Sciatic nerve (tissue), 2 donors: ENCODE measurements around the gene GMPR. TPM values are rescaled to one million over a fixed set of nuclear protein-coding genes. Genes with fewer than 3 reads are reported as not detected.
A peak's percentile ranks its signal among the peaks of the same experiment; 100 is the strongest.

Experiments
- ATAC-seq: fragments of 200-7000 bp; cut with Tn5 transposase; one replicate; pipeline ENCODE4 v1.9.1; 2020; ENCODE audit warnings: mild to moderate bottlenecking, moderate library complexity
- DNase-seq: peaks from one replicate; pipeline ENCODE4 v3.0.0-alpha.2; 2020; ENCODE audit warnings: low spot score
- intact Hi-C: fragments of 100-400 bp; cut with DNase I; formaldehyde crosslinking; loops from one replicate; pipeline ENCODE4 v1.14.2; 2022
- total RNA-seq: library from RNA; stranded (reverse); fragmentation: NEBNext Ultra II Directional; extraction: Animal tissue kit (Norgen Biotek cat#: 25700); gene quantifications from one replicate; pipeline ENCODE4 v1.2.1, GENCODE V29; 2021
- donor health status: DM: no; HTN: no; CAD: no.
- donor health status: DM: no; HTN: no; CAD: no.

GMPR gene
- total RNA-seq, 1 donor from 2014 or later: 11.9 TPM

DNA sequence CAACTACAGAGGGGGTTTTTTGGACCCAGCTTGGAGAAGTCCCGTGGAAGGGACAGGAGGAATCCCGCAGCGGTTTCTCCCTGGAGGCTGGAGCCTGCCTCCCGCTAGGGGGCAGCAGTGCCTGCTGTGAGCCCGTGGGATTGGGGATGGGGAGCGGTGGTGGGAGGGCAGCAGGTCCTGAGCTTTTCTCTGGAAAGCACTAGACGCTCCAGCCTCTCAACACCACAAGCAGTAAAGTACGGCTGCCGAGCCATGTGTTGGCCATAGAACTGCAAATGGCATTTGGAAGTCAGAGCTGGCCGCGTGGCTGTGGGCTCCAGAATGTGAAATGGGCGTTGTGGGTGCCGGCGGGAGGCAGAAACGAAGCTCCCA lies 47.8 kb downstream of the GMPR start:
- intact Hi-C loops: no loop called here
- ATAC-seq: peak; percentile 49
- DNase-seq: no peak

- intact Hi-C loops: no loop called here
- ATAC-seq (no peak), DNase-seq (no peak)
These were observed 49.8 kb downstream of the GMPR start for GRCh38 chr6:16288163-16288562.

- no peak for ATAC-seq
- DNase-seq: no peak
- intact Hi-C loops: no loop called here
These were observed 53.4 kb downstream of the GMPR start for GRCh38 chr6:16291739-16292138.

DNA sequence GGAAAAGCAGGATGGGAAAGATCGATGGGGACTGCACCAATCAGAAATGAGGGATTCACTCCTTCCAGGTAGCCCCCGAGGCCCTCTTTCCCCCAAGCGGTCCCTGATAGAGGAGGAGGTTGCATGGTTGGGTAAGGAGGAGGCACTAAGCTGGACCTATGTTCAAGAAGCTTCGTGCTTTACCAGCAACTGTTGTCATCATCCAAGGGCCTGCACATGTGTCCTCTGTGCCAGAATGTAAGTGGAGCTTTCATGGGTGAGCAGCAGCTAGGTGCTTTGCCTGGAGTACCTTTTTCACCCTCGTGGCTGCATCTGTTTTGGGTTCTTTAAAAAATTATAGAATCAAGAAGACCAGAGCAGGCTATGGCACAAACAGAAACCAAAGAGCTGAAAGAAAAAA lies 54.0 kb downstream of the GMPR start:
- ATAC-seq (no peak), DNase-seq (no peak)
- intact Hi-C loops: no loop called here

GRCh38 chr6:16292942-16293341 lies 54.6 kb downstream of the GMPR start:
- DNase-seq: no peak
- intact Hi-C loops: no loop called here
- ATAC-seq: no peak

DNA sequence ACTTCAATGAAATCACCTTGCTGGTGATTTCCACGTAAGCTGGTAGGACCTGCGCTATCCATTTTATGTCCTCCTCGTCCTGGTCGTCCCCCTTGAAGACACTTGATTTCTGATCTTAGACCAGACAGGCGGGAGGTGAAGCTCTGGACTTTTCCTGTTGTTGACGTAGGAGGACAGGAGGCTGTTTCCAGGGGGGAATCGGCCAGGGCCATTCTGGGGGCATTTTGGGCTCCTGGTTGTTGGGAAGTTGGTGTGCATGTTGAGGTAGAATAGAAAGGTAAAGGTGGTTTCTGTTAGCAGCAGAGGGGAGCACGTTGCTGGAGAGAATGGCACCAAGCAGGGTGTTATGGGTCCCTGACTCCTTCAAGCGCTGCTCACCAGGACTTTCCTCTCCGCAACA lies 56.0 kb downstream of the GMPR start:
- ATAC-seq: no peak
- intact Hi-C loops: no loop called here
- no peak for DNase-seq

DNA sequence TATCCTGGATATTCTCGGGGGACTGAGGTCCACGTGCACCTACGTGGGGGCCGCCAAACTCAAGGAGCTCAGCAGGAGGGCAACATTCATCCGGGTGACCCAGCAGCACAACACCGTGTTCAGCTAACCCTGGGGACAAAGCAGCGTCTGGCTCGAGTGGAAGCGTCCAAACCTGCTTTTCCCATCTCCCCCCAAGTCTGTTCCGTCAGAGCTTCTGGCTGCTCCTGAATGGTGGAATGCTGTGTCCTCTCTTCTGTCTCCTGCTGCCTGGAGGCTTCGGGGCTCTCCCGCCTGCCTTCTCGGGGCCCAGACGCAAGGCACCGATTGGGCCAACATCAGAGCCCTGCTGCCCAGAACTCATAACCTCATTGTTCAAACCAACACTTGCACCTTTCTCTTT lies 56.7 kb downstream of the GMPR start:
- DNase-seq (no peak), ATAC-seq (peak; percentile 25)
- intact Hi-C loops: no loop called here

DNA sequence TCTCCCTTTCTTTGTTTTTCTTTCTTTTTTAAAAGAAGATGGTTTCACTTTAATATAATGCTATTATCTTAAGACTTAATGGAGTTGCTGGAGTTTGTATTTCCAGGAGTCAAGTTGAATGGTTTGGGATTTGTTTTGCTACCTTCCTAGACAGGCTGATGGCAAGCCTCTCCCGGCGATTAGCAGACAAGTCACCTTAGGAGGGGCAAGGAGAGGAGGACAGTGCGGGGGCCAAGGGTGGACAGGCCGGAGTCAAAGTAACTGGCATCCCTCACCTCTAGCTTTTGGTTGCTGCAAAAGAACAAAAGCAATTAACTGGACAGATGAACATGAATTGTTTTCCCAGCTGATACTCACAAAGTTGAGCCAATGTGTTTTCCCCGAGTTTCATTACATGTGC lies 57.1 kb downstream of the GMPR start:
- intact Hi-C loops: no loop called here
- DNase-seq (no peak), ATAC-seq (no peak)

GRCh38 chr6:16296061-16296670 lies 57.8 kb downstream of the GMPR start:
- ATAC-seq (no peak), DNase-seq (no peak)
- intact Hi-C loops: no loop called here

DNA sequence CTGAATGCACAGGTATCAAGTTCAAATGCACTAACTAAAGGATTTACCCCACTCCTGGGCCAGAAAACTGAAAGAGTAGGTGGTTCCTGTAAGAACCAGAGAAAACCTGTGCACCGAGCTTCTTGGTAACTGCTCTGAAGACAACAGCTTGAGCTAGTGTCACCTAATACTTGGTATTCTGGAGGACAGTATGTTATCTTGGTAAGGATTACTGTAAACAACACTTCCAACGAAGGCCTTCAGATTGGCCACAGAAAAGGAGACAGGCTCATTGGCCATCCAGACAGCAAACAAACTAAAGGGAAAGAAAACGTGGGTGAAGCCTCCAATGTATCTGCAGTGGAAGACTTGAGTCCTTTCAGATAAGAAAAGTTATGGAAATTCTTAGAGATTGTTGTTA lies 61.5 kb downstream of the GMPR start:
- intact Hi-C loops: no loop called here
- no peak for DNase-seq
- ATAC-seq: no peak

- no peak for ATAC-seq
- intact Hi-C loops: no loop called here
These were observed 63.1 kb downstream of the GMPR start for GRCh38 chr6:16301511-16301910.

DNA sequence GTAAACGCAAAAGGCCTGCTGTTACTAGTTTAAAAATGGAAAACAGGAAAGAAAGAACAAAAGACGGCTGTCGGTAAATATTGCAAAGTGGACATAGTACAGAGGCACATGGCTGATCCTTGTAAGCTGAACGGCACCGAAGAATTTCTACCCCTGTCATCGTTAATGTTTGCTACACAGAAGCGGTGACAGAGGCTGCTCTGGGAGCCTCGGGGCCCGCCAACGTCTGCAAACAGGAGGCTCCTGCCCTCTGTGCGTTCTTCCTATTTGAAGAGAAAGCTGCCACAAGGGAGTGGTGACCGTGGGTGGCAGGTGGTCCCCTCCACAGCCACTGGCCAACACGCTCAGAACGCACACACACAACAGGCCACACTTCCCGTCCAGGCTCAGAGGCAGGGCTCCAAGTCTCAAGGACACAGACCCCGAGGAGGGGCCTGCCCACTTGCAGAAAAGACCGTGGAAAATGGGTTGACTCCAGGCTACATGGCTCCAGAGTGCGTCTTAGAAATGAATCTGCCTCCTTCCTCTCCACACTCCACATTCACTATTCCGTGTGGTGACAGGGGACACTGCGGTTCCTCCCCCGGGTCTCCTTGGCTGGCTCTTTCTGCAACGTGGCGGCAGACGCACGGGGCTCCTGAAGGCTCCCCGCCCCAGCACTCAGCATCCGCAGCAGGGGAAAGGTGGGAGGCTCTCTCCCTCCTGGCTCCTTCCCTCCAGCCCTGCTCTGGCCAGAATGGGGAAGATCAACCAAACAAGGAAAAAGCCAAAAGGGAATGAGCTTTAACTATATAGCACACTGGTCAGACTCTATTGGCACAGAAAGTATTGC lies 64.5 kb downstream of the GMPR start:
- DNase-seq: no peak
- no peak for ATAC-seq
- intact Hi-C loops: no loop called here

More at GRCh38 chr6:16301511-16301910, 63.1 kb downstream of the GMPR start:
- no peak for DNase-seq

GRCh38 chr6:16305246-16305725 lies 66.9 kb downstream of the GMPR start:
- intact Hi-C loops: no loop called here
- ATAC-seq (no peak), DNase-seq (no peak)

DNA sequence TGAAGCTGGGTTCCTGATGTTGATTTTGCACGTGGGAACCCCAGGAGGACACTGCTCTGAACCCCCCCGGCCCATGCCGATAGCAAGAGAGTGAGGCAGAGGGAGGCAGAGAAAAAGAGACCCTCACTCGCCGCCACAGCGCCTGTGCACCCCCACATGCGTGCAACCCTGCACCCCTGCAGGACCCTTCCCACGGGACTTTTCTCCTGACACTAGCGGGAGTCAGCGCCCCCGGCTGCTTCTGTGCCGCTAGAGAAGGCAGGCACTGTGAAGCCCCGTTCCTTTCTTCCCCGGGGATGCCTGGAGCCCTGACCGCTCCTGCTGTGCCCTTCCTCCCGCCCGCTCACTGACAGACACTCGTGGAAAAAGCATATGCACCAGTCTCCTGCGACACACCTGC lies 67.4 kb downstream of the GMPR start:
- ATAC-seq (no peak), DNase-seq (no peak)
- intact Hi-C loops: no loop called here

- intact Hi-C loops: no loop called here
- DNase-seq (no peak), ATAC-seq (no peak)
These were observed 67.9 kb downstream of the GMPR start for GRCh38 chr6:16306334-16306733.

DNA sequence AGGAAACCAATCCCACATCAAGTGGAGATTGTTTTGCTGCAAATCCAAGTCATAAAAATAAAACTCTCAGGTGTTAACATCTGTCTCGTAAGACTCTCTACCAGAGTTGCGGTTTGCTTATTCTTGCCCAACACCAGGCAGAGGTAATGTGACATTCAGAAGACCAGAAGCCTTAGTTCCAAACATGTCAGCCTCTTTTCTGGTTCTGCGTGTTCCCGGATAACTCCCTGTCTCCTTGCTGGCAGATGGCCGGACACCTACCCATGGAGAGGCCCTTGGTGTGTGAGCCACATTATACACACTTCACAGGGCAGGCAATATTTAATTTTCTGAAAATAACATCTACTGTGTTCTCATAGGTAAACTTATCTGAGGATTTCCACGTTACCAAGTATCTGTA lies 73.4 kb downstream of the GMPR start:
- no peak for DNase-seq
- intact Hi-C loops: no loop called here
- ATAC-seq: no peak

DNA sequence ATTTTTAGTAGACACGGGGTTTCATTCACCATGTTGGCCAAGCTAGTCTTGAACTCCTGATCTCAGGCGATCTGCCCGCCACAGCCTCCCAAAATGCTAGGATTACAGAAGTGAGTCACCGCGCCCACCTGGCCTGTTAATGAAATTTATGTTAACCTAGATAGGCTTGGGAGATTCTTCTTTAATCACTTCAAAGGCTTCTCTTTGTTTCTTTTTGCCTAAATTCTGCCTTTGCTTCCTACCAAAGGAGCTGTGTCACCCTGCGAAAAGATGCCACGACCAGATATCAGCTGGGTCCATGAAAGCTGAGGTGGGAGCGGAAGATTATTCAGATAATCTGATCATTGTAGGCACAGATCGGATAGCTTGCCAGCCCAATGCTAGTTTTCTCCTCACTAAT lies 75.3 kb downstream of the GMPR start:
- intact Hi-C loops: loop anchor here (1.0 kb wide), 1 partner anchor 12 kb away; no protein-coding TSS in a partner anchor
- ATAC-seq (no peak), DNase-seq (no peak)

DNA sequence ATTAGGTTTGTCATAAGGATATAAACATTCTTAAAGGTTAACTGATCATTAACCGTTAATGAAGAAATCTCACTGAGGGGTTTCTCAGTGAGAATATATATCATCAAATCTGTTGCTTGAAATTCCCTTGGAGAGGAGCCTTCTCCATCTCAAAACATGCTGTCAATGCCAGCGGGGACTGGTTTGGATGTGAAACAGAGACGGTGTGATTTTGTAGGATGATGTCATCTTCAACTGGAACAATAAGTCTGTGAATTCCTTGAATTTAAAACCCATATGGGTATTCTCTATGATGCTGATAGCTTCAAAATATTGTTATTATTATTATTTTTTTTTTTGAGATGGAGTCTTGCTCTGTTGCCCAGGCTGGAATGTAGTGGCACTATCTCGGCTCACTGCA lies 75.9 kb downstream of the GMPR start:
- DNase-seq: no peak
- intact Hi-C loops: loop anchor here (1.0 kb wide), 1 partner anchor 11 kb away; no protein-coding TSS in a partner anchor
- no peak for ATAC-seq

GRCh38 chr6:16316741-16317251 lies 78.4 kb downstream of the GMPR start:
- intact Hi-C loops: no loop called here
- ATAC-seq (peak; percentile 19), DNase-seq (no peak)

- intact Hi-C loops: no loop called here
- ATAC-seq (no peak), DNase-seq (peak; percentile 34)
These were observed 80.2 kb downstream of the GMPR start for GRCh38 chr6:16318538-16318937.
